ENCODE results near the gene POP4.

DNA sequence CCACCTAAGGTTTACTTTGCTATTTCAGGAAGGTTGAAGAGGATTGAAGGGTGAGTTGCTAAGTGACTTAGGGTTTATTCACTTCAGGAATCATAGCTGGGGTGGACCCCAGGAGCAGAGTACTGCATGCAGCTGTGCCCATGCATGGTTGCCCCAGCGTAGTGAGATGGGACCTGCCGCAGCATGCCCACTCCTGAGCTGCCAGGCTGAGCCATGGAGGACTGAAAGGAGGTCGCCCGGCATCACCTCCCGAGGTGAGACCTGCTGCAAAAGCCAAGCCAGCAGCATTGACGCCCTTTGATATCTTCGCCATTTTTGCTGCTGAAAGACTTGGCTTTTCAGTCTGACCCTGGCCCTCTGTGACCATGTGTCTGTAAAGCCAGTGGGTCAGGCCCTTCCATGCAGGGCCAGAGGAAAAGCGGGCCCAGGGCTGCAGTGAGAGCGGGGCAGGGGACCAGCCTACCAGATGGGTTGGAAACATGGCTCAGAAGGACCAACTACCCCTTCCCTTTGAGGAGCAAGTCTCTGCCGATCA lies 9.9 kb downstream of the POP4 start:
- no peak for TF ChIP-seq POLR2A (IDR thresholded peaks at IDR 0.05)
- TF ChIP-seq, protein P1, sequence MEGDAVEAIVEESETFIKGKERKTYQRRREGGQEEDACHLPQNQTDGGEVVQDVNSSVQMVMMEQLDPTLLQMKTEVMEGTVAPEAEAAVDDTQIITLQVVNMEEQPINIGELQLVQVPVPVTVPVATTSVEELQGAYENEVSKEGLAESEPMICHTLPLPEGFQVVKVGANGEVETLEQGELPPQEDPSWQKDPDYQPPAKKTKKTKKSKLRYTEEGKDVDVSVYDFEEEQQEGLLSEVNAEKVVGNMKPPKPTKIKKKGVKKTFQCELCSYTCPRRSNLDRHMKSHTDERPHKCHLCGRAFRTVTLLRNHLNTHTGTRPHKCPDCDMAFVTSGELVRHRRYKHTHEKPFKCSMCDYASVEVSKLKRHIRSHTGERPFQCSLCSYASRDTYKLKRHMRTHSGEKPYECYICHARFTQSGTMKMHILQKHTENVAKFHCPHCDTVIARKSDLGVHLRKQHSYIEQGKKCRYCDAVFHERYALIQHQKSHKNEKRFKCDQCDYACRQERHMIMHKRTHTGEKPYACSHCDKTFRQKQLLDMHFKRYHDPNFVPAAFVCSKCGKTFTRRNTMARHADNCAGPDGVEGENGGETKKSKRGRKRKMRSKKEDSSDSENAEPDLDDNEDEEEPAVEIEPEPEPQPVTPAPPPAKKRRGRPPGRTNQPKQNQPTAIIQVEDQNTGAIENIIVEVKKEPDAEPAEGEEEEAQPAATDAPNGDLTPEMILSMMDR (IDR thresholded peaks at IDR 0.05): no peak
- TF ChIP-seq POLR2AphosphoS5 (IDR thresholded peaks at IDR 0.05; ENCODE audit: insufficient read depth in 1 of 2, low read depth in 1 of 2): no peak
